Osteoblast (primary cell): Measurements from ENCODE around the gene RHBDL1. TPM values are rescaled to one million over a fixed set of nuclear protein-coding genes. Genes with fewer than 3 reads are reported as not detected.
A peak's percentile ranks its signal among the peaks of the same experiment; 100 is the strongest.

Source experiments
- DNase-seq: peaks from one replicate; pipeline ENCODE4 v3.0.0; 2011; ENCODE audit warnings: low spot score, mixed read lengths; ENCODE audit not compliant: insufficient read length; ENCODE audit errors: missing footprints
- H2AFZ ChIP-seq: 2 replicates; pipeline ENCODE4 v1.6.0; 2011; ENCODE audit warnings: mild to moderate bottlenecking, low read length
- H3K27ac ChIP-seq: 2 replicates; pipeline ENCODE4 v1.5.1; 2011; ENCODE audit warnings: mild to moderate bottlenecking, low read depth, low read length, moderate library complexity
- H3K27me3 ChIP-seq: 2 replicates; pipeline ENCODE4 v1.6.0; 2012; ENCODE audit warnings: mild to moderate bottlenecking, control low read depth, inconsistent platforms, low read length, moderate library complexity; ENCODE audit not compliant: insufficient read depth
- H3K36me3 ChIP-seq: 2 replicates; pipeline ENCODE4 v1.5.1; 2011; ENCODE audit warnings: mild to moderate bottlenecking, low read length, control low read depth, moderate library complexity; ENCODE audit not compliant: insufficient read depth
- H3K4me1 ChIP-seq: 2 replicates; pipeline ENCODE4 v1.5.1; 2011; ENCODE audit warnings: mild to moderate bottlenecking, low read length, control low read depth, moderate library complexity; ENCODE audit not compliant: insufficient read depth
- H3K4me2 ChIP-seq: 2 replicates; pipeline ENCODE4 v1.6.0; 2011; ENCODE audit warnings: mild to moderate bottlenecking, low read length; ENCODE audit not compliant: insufficient read depth
- H3K4me3 ChIP-seq: fragments of 200-600 bp; sonication (generic); 3 replicates; pipeline ENCODE4 v1.5.1; 2012; ENCODE audit warnings: mild to moderate bottlenecking, low read length, inconsistent platforms; ENCODE audit not compliant: insufficient read depth
- H3K79me2 ChIP-seq: 2 replicates; pipeline ENCODE4 v1.6.0; 2012; ENCODE audit warnings: mild to moderate bottlenecking, low read length, control low read depth, inconsistent platforms; ENCODE audit not compliant: insufficient read depth
- H3K9me3 ChIP-seq: 2 replicates; pipeline ENCODE4 v1.5.1; 2011; ENCODE audit warnings: low read depth, low read length, control low read depth
- H4K20me1 ChIP-seq: 2 replicates; pipeline ENCODE4 v1.6.0; 2012; ENCODE audit warnings: mild to moderate bottlenecking, low read length, control low read depth; ENCODE audit not compliant: insufficient read depth
- CTCF ChIP-seq: IDR thresholded peaks from 2 replicates; pipeline ENCODE4 v1.5.1; 2011; ENCODE audit warnings: mild to moderate bottlenecking, low read depth, low read length, moderate library complexity; ENCODE audit errors: extremely low read depth
- total RNA-seq: library from RNA; depleted of rRNA; stranded (reverse); fragments of >200 nt; gene quantifications from 2 replicates; pipeline ENCODE4 v1.2.3, GENCODE V29; 2012

Gene RHBDL1
- total RNA-seq, 1 donor, result 1.1 TPM

GRCh38 chr16:718389-718788 is 42.9 kb downstream of the RHBDL1 start:
- H3K4me2 ChIP-seq, result no peak overlapping the region
- TF ChIP-seq CTCF, result no peak
- H3K36me3 ChIP-seq, result no peaks in the 10 kb centered on the region
- peaks cover 6% of the 10 kb centered on the region for H3K79me2 ChIP-seq
- peaks cover 23% of the 10 kb centered on the region for H3K4me1 ChIP-seq
- no peak for DNase-seq
- H2AFZ ChIP-seq, result no peak overlapping the region
- no peaks in the 10 kb centered on the region for H3K27me3 ChIP-seq
- H3K27ac ChIP-seq, result no peak overlapping the region
- H4K20me1 ChIP-seq, result peaks cover 9% of the 10 kb centered on the region
- H3K9me3 ChIP-seq, result no peaks in the 10 kb centered on the region
- H3K4me3 ChIP-seq, result no peak overlapping the region

GRCh38 chr16:718922-719321 is 43.5 kb downstream of the RHBDL1 start:
- H3K79me2 ChIP-seq, result peaks cover 6% of the 10 kb centered on the region
- TF ChIP-seq CTCF, result no peak
- H3K9me3 ChIP-seq, result no peaks in the 10 kb centered on the region
- peaks cover 23% of the 10 kb centered on the region for H3K4me1 ChIP-seq
- no peaks in the 10 kb centered on the region for H3K36me3 ChIP-seq
- H3K4me2 ChIP-seq, result no peak overlapping the region
- no peak overlapping the region for H2AFZ ChIP-seq
- peaks cover 12% of the 10 kb centered on the region for H4K20me1 ChIP-seq
- no peak for DNase-seq
- no peak overlapping the region for H3K27ac ChIP-seq
- no peaks in the 10 kb centered on the region for H3K27me3 ChIP-seq
- no peak overlapping the region for H3K4me3 ChIP-seq

GRCh38 chr16:719815-720446 is 44.5 kb downstream of the RHBDL1 start:
- no peak overlapping the region for H2AFZ ChIP-seq
- H3K9me3 ChIP-seq, result no peaks in the 10 kb centered on the region
- H3K79me2 ChIP-seq, result peaks cover 6% of the 10 kb centered on the region
- peaks cover 12% of the 10 kb centered on the region for H4K20me1 ChIP-seq
- peaks cover 20% of the 10 kb centered on the region for H3K4me1 ChIP-seq
- H3K36me3 ChIP-seq, result no peaks in the 10 kb centered on the region
- no peaks in the 10 kb centered on the region for H3K27me3 ChIP-seq
- TF ChIP-seq CTCF, result no peak
- peak overlapping the region; percentile 37 for H3K27ac ChIP-seq
- peak overlapping the region; percentile 84 for H3K4me3 ChIP-seq
- no peak for DNase-seq
- H3K4me2 ChIP-seq, result peak overlapping the region; percentile 87

- peaks cover 20% of the 10 kb centered on the region for H3K4me1 ChIP-seq
- H4K20me1 ChIP-seq, result peaks cover 12% of the 10 kb centered on the region
- TF ChIP-seq CTCF, result peak; percentile 16
- peak overlapping the region; percentile 87 for H3K4me2 ChIP-seq
- peak overlapping the region; percentile 37 for H3K27ac ChIP-seq
- peak overlapping the region; percentile 84 for H3K4me3 ChIP-seq
- no peaks in the 10 kb centered on the region for H3K36me3 ChIP-seq
- H3K79me2 ChIP-seq, result peaks cover 6% of the 10 kb centered on the region
- no peaks in the 10 kb centered on the region for H3K27me3 ChIP-seq
- H2AFZ ChIP-seq, result peak overlapping the region; percentile 76
- no peaks in the 10 kb centered on the region for H3K9me3 ChIP-seq
- peak; percentile 99 for DNase-seq
Observed at GRCh38 chr16:720447-720989, 45.0 kb downstream of the RHBDL1 start.
